CD4-positive, alpha-beta T cell treated with Interleukin-12 subunit alpha and Interleukin-12 subunit beta, for 1 hour (primary cell): Measurements from ENCODE around the gene MYL5.
"Not testable (repeated sequence)": the region's sequence is repeated elsewhere in the genome, so short reads cannot be mapped to it uniquely, and the experiment has no call there.

Experiments used
- DNase-seq: peaks from one replicate; pipeline ENCODE4 v3.0.0-alpha.2; 2020

The MYL5 gene

GRCh38 chr4:636628-637159 lies 37.6 kb upstream of the MYL5 start:
- DNase-seq = no peak

DNA sequence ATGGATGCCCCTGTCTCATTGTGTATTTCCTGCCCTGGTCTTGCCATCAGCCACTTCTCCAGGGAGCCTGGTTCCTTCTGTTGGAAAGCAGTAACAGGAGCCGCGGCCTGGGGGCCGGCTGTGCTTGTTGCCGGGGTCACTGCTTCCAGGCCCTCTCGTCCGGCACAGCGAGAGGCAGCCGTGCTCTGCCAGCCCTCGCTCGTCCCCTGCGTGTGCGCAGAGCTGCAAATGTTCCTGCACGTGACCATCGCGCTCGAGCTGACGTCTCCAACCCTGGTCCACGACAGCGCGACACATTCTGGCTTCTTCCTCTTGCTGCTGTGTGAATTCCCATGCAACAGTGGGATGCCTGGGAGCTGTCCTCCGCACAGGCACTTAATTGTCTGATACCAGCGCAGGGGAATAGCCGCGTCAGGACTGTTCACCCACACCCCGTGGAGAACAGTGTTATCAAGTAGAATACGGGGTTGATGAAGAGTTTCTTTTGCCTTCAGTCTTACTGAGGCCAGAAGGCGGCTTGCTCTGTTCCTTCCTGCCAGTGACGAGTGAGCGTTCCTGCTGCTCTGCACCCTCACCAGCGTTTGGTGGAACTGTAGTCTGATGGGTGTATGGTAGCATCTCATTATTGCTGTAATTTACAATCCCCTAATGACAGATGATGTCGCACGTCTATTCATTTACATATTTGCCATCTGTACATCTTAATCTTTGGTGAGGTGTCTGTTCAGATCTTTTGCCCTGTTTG lies 36.6 kb upstream of the MYL5 start:
- DNase-seq = no peak

DNA sequence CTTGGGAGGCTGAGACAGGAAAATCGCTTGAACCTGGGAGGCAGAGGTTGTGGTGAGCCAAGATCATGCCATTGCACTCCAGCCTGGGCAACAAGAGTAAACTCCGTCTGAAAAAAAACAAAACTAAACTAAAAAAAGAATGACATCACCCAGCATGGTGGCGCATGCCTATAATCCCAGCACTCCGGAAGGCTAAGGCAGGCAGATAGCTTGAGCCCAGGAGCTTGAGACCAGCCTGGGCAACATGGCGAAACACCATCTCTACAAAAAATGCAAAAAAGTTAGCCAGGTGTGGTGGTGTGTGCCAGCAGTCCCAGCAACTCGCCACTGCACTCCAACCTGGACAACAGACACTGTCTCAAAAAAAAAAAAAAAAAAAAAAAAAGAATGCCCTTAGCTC lies 32.0 kb upstream of the MYL5 start:
- DNase-seq = not testable (repeated sequence)

DNA sequence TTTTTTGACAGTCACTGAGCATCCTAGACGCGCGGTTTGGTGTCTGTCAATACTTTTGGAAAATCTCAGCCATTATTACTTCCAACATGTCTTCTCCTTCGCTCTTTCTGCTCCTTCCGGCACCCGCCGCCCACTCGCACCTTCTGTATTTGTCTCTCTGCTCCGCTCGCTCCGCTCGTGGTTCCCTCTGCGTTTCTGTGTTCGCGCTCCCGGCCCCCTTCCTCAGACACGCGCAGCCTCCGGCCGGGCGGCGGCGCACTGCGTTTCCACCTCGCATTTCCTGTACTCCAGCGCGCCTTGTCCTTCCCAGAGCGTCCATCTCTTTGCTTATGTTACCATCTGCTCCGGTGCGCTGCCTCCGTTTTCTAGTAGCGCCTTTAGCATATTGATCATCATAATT lies 27.9 kb upstream of the MYL5 start:
- DNase-seq = no peak

DNA sequence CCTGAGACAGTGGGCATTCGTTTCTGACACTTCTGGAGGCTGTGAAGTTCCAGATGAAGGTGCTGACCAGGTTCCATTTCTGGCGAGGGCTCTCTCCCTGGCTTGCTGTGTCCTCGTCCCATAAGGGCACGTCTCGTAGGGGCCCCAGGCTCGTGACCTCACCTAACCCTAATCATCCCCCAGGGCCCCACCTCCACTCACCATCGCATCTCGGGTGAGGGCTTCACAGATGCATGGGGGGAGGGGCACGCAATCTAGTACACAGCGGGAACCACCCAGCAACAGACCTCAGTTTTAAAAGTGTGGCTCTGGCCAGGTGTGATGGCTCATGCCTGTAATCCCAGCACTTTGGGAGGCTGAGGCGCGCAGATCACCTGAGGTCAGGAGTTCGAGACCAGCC lies 26.9 kb upstream of the MYL5 start:
- no peak for DNase-seq

- no peak for DNase-seq
Measured at GRCh38 chr4:648579-649292, 25.6 kb upstream of the MYL5 start.

GRCh38 chr4:649293-649625 lies 25.1 kb upstream of the MYL5 start:
- DNase-seq = no peak

DNA sequence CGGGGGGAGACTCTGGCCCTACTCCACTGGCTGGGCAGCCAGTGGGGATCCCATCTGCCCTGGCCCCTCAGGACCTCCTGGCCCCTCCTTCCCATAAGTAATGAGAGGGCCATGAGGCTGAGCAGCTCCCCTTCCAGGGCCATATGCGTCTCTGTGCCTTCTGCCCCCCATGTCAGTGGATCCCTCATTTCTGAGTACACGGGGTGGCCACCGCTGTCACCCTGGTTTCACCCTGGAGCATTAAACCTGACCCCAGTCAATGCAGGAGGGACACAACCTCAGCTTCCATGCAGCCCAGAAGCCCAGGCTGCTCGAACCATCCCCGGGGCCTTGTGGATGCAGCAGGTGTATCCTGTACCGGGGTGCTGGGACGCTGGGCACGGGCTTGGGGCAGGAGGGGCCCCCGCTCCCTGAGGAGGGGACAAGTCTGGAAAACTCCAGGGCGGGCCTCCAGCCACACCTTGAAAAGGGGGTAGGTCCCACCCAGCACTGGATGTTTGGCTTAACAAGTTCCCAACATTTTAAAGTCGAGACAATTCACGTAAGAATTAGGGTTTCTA lies 24.5 kb upstream of the MYL5 start:
- no peak for DNase-seq

DNA sequence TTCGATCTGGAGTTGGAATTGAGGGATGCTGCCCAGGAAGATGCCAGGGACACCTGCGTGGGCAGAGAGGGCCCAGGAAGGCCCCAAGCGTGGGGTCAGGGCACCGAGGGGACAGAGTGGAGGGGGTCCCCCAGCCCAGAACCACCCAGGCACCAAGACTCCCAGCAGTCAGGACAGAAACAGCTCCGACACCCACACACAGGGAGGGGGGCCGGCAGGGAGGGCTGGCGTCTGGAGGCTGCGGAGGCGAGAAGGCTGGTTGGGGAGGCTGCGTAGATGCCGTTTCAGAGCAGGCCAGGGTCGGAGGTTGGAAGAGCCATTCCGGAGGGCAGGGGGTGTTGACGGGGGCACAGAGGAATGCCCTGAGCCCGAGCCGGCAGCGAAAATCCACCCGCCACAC lies 23.9 kb upstream of the MYL5 start:
- DNase-seq = no peak

GRCh38 chr4:650951-651883 lies 23.1 kb upstream of the MYL5 start:
- DNase-seq = no peak

- DNase-seq = no peak
Measured at GRCh38 chr4:651884-652642, 22.3 kb upstream of the MYL5 start.

DNA sequence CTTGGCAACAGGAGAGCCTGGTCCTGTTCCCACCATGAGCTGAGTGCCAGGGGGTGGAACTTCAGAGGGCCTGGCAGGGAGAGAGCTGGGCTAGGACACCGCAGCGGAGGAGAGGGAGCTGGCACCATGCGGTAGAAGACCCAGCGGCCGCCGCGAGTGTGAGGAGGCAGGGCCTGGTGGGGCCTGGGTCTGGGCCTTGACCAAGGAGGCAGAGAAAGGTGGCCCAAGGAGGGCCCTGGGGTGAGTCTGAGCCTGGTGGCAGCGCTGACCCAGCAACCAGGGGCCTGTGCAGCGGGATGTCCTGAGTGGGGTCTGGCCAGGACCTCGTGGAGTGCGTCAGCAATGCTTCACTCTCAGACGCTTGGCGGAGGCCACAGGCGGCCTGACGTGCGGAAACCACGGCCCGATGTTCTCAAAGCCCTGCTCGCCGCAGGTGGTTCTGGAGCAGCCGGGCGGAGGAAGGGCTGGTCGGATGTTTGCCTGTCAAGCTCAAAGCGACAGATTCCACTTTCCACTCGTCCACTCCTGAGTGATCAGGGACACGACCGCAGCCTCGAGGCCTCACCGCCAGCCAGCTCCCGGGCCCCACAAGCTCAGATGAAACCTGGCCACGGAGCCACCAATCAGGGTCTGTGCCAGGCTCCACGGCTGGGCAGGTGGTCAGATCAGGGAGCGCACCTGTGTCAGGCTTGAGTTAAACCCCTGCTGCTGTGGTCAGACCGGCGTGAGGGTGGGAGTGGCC lies 21.1 kb upstream of the MYL5 start:
- no peak for DNase-seq

DNA sequence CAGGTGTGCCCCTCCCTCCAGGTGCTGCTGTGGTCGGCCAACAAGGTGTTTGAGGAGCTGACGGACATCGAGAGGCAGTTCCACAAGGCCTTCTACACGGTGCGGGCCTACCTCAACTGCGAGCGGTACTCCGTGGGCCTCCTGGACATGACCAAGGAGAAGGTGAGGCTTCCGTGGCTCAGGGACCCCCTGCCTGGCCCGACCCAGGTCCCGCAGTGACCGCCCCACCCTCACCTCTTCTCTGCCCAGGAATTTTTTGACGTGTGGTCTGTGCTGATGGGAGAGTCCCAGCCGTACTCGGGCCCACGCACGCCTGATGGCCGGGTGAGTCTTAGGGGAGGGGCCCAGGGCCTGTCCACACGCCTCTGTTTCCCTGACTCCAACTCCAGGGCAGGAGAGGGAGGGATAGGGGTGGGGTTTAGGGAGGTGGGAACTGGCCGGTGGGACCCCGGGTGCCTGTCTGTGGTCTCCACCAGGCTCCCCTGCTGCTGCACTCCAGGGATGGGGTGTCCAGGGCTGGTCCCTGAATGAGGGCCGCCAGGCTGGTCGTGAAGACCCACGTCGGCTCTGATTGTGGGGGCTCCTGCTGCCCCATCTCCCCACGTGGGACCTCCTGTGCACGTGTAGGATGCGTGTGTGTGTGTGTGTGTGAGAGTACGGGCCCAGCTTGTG lies 20.4 kb upstream of the MYL5 start:
- no peak for DNase-seq

DNA sequence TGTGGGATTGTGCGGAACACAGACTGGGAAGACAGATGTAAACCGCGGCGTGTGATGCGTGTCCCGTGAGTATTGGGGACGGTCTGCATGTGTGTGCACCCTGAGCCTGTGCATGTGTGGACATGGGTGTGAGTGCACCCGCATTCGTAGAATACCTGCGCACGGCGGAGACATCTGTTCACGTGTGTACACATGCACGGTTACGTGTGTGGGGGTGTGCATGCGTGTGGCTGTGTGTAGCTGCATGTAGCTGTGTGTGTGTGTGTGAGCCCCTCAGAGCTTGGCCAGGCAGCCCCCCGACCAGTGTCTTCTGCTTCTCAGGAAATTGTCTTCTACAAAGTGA lies 19.9 kb upstream of the MYL5 start:
- no peak for DNase-seq

- no peak for DNase-seq
Measured at GRCh38 chr4:654871-655463, 19.4 kb upstream of the MYL5 start.

DNA sequence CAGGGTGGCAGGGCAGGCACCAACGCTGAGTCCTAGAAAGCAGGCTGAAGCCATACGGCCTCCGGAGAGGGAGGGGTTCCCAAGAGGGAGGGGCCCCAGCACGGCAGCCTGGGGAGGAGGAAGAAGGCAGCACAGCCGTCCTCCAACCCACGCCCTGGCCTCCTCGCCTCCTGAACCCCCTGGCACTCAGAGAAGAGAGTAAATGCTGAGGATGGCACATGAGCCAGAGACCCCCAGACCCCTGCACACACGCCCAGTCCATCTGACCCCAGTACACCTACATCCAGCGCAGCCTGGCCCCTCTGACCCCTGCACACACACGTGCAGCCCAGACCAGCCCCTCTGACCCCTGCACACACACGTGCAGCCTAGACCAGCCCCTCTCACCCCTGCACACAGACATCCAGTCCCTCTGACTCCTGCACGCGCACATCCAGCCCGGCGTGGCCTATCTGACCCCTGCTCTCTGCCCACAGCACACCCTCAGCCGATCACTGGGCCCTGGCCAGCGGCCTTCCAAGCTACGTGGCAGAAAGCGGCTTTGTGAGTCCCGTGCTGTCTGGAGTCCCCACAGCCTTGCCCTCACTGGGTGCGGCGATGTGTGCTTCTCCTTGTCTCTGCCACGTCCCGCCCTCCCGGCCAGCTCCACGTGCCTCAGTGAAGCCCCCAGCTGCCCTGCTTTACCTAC lies 18.7 kb upstream of the MYL5 start:
- DNase-seq = no peak

GRCh38 chr4:656436-657337 lies 17.7 kb upstream of the MYL5 start:
- no peak for DNase-seq

- DNase-seq = no peak
Measured at GRCh38 chr4:657338-657833, 17.0 kb upstream of the MYL5 start.
